Type B pancreatic cell (in vitro differentiated cells): ENCODE measurements around the gene ITGBL1. TPM values are rescaled to one million over a fixed set of nuclear protein-coding genes. Genes with fewer than 3 reads are reported as not detected.

Source experiments
- DNase-seq: peaks from one replicate; pipeline ENCODE4 v3.0.0; 2021; ENCODE audit warnings: mixed read lengths; ENCODE audit not compliant: unreplicated experiment; ENCODE audit errors: extremely low spot score
- H3K27ac Mint-ChIP-seq: 2 replicates; pipeline ENCODE4 v1.8.0; 2021; ENCODE audit warnings: mild to moderate bottlenecking, mixed read lengths
- H3K27me3 Mint-ChIP-seq: 2 replicates; pipeline ENCODE4 v1.8.0; 2021; ENCODE audit warnings: mixed read lengths
- H3K36me3 Mint-ChIP-seq: 2 replicates; pipeline ENCODE4 v1.8.0; 2021; ENCODE audit warnings: mixed read lengths
- H3K4me1 Mint-ChIP-seq: one replicate; pipeline ENCODE4 v1.8.0; 2021; ENCODE audit warnings: mixed read lengths; ENCODE audit not compliant: unreplicated experiment
- H3K4me3 Mint-ChIP-seq: 2 replicates; pipeline ENCODE4 v1.8.0; 2021; ENCODE audit warnings: mild to moderate bottlenecking, mixed read lengths
- H3K9me3 Mint-ChIP-seq: 2 replicates; pipeline ENCODE4 v1.8.0; 2021; ENCODE audit warnings: mixed read lengths
- CTCF ChIP-seq: fragments of 200-600 bp; sonication (generic); conservative IDR thresholded peaks from 2 replicates; pipeline ENCODE4 v1.5.0; 2021; ENCODE audit warnings: antibody characterized with exemption, mild to moderate bottlenecking
- total RNA-seq: library from RNA; stranded (reverse); gene quantifications from 2 replicates; pipeline ENCODE4 v1.2.1, GENCODE V29; 2021; ENCODE audit warnings: low replicate concordance

The ITGBL1 gene
- total RNA-seq, 1 donor from 2014 or later = 0.14 TPM

- H3K4me1 Mint-ChIP-seq = peaks cover 9% of the 10 kb centered on the region
- TF ChIP-seq CTCF = no peak
- H3K36me3 Mint-ChIP-seq = no peaks in the 10 kb centered on the region
- no peaks in the 10 kb centered on the region for H3K9me3 Mint-ChIP-seq
- no peak overlapping the region for H3K27ac Mint-ChIP-seq
- no peaks in the 10 kb centered on the region for H3K27me3 Mint-ChIP-seq
- no peak for DNase-seq
- H3K4me3 Mint-ChIP-seq = no peak overlapping the region
Observed at GRCh38 chr13:101628900-101629299, 176.4 kb downstream of the ITGBL1 start.

- no peaks in the 10 kb centered on the region for H3K9me3 Mint-ChIP-seq
- H3K36me3 Mint-ChIP-seq = no peaks in the 10 kb centered on the region
- H3K4me1 Mint-ChIP-seq = no peaks in the 10 kb centered on the region
- H3K4me3 Mint-ChIP-seq = no peak overlapping the region
- H3K27ac Mint-ChIP-seq = no peak overlapping the region
- TF ChIP-seq CTCF = no peak
- H3K27me3 Mint-ChIP-seq = no peaks in the 10 kb centered on the region
- DNase-seq = no peak
Observed at GRCh38 chr13:101631395-101631794, 178.9 kb downstream of the ITGBL1 start.

- no peak for TF ChIP-seq CTCF
- H3K4me1 Mint-ChIP-seq = no peaks in the 10 kb centered on the region
- no peaks in the 10 kb centered on the region for H3K9me3 Mint-ChIP-seq
- H3K27ac Mint-ChIP-seq = no peak overlapping the region
- DNase-seq = no peak
- no peak overlapping the region for H3K4me3 Mint-ChIP-seq
- H3K36me3 Mint-ChIP-seq = no peaks in the 10 kb centered on the region
- H3K27me3 Mint-ChIP-seq = no peaks in the 10 kb centered on the region
Observed at GRCh38 chr13:101634142-101634541, 181.7 kb downstream of the ITGBL1 start.

GRCh38 chr13:101639711-101640110 lies 187.2 kb downstream of the ITGBL1 start:
- Mint-ChIP-seq H3K27me3 (no peaks in the 10 kb centered on the region), H3K36me3 (no peaks in the 10 kb centered on the region), H3K4me1 (no peaks in the 10 kb centered on the region), H3K9me3 (no peaks in the 10 kb centered on the region), H3K4me3 (no peak overlapping the region), H3K27ac (no peak overlapping the region)
- no peak for DNase-seq
- TF ChIP-seq CTCF = no peak

GRCh38 chr13:101640788-101641400 lies 188.4 kb downstream of the ITGBL1 start:
- no peak for DNase-seq
- no peak for TF ChIP-seq CTCF
- Mint-ChIP-seq H3K4me3 (no peak overlapping the region), H3K36me3 (no peaks in the 10 kb centered on the region), H3K9me3 (no peaks in the 10 kb centered on the region), H3K27me3 (no peaks in the 10 kb centered on the region), H3K27ac (no peak overlapping the region), H3K4me1 (no peaks in the 10 kb centered on the region)

- no peak for DNase-seq
- H3K4me1 Mint-ChIP-seq = no peaks in the 10 kb centered on the region
- no peaks in the 10 kb centered on the region for H3K36me3 Mint-ChIP-seq
- no peak overlapping the region for H3K27ac Mint-ChIP-seq
- no peaks in the 10 kb centered on the region for H3K9me3 Mint-ChIP-seq
- H3K27me3 Mint-ChIP-seq = no peaks in the 10 kb centered on the region
- H3K4me3 Mint-ChIP-seq = no peak overlapping the region
- TF ChIP-seq CTCF = no peak
Observed at GRCh38 chr13:101645871-101646270, 193.4 kb downstream of the ITGBL1 start.
